ENCODE results near the gene FUNDC2. TPM values are rescaled to one million over a fixed set of nuclear protein-coding genes. Genes with fewer than 3 reads are reported as not detected.

The FUNDC2 gene
- total and polyA plus RNA-seq, 2 of the 13 experiments (the other 11 are each of a cell fraction or from before 2014, with no cell fraction given): 65.3 to 109 TPM

- TF ChIP-seq FOXP4 (CRISPR knock-in tag; IDR thresholded peaks at IDR 0.05): no peak
These were observed 35.1 kb downstream of the FUNDC2 start (continued) for GRCh38 chrX:155061760-155062159.

- intact Hi-C loops (cut with micrococcal nuclease; ENCODE audit: unreplicated experiment): no loop called here
- POLR2A ChIA-PET: no interaction called here
- no peak for ATAC-seq
- no peak for TF ChIP-seq ARNTL (CRISPR knock-in tag; IDR thresholded peaks at IDR 0.05)
- TF ChIP-seq ZNF350 (CRISPR knock-in tag; IDR thresholded peaks at IDR 0.05; ENCODE audit: borderline replicate concordance, low read depth): no peak
- no peak for TF ChIP-seq ZNF343 (CRISPR knock-in tag; IDR thresholded peaks at IDR 0.05)
- TF ChIP-seq ESRRA (CRISPR knock-in tag; IDR thresholded peaks at IDR 0.05; ENCODE audit: low read depth): no peak
- no peak for TF ChIP-seq ELF4 (CRISPR knock-in tag; IDR thresholded peaks at IDR 0.05; ENCODE audit: borderline replicate concordance)
- TF ChIP-seq PBX3 (CRISPR knock-in tag; IDR thresholded peaks at IDR 0.05; ENCODE audit: borderline replicate concordance): no peak
- TF ChIP-seq POLR2AphosphoS2 (IDR thresholded peaks at IDR 0.05; ENCODE audit: low read depth, low read length): no peak
- no peak for TF ChIP-seq KLF11 (CRISPR knock-in tag; IDR thresholded peaks at IDR 0.05)
- TF ChIP-seq ZNF318 (CRISPR knock-in tag; IDR thresholded peaks at IDR 0.05): no peak
- TF ChIP-seq ZNF326 (CRISPR knock-in tag; IDR thresholded peaks at IDR 0.05; ENCODE audit: borderline replicate concordance): no peak
These were observed 38.5 kb downstream of the FUNDC2 start for GRCh38 chrX:155065035-155065734.

More at GRCh38 chrX:155065035-155065734, 38.5 kb downstream of the FUNDC2 start:
- no peak for FAIRE-seq
- Histone ChIP-seq H4K20me1 (ENCODE audit: insufficient read depth, low read length) (no peaks in the 10 kb centered on the region), H3K4me2 (ENCODE audit: low read depth, low read length) (no peak overlapping the region), H3K9ac (ENCODE audit: insufficient read depth, low read depth, low read length) (no peak overlapping the region), H3K4me3 (replicated peaks in 1 of 3; ENCODE audit: insufficient read depth in 1 of 3, low read depth in 2 of 3, low read length in 3 of 3) (no peak overlapping the region), H3K79me2 (ENCODE audit: insufficient read depth, low read length) (peaks cover 10% of the 10 kb centered on the region), H3K36me3 (replicated peaks in 1 of 2; ENCODE audit: control insufficient read depth in 1 of 2, insufficient read depth in 2 of 2, low read length in 2 of 2) (no peaks in the 10 kb centered on the region), H3K9me3 (ENCODE audit: low read length) (no peaks in the 10 kb centered on the region), H3K27me3 (ENCODE audit: control insufficient read depth in 1 of 2, insufficient read depth in 2 of 2, low read length in 2 of 2) (no peaks in the 10 kb centered on the region), H3K27ac (ENCODE audit: extremely low read length, insufficient read depth, low read length) (no peak overlapping the region), H2AFZ (ENCODE audit: low read length) (no peak overlapping the region), H3K4me1 (ENCODE audit: insufficient read depth, low read length) (peaks cover 22% of the 10 kb centered on the region)
- DNase-seq (ENCODE audit: low spot score): no peak
- CTCF ChIA-PET (ENCODE audit: low intra/inter-chr PET ratio, low total read pairs): no interaction called here
- in situ Hi-C loops (cut with HindIII; ENCODE audit: extremely low pct_ligation_motif_present, low pct_unique_long_range_greater_than_20kb): no loop called here
- no TSS peak for BruUV-seq (replicated peaks)
- 84% methylated on average over 8 of the region's 8 CpGs for WGBS (ENCODE audit: low lambda C conversion rate)

Data from HepG2 (cell line).